HG03575 (cell line): Measurements from ENCODE around the gene EMX2.

Experiments used
- ATAC-seq: cut with Tn5 transposase; IDR thresholded peaks from one replicate; pipeline ENCODE4 v1.9.1; 2021; ENCODE audit not compliant: unreplicated experiment, insufficient number of reproducible peaks, low FRiP score; ENCODE audit errors: extremely low read depth

The EMX2 gene

DNA sequence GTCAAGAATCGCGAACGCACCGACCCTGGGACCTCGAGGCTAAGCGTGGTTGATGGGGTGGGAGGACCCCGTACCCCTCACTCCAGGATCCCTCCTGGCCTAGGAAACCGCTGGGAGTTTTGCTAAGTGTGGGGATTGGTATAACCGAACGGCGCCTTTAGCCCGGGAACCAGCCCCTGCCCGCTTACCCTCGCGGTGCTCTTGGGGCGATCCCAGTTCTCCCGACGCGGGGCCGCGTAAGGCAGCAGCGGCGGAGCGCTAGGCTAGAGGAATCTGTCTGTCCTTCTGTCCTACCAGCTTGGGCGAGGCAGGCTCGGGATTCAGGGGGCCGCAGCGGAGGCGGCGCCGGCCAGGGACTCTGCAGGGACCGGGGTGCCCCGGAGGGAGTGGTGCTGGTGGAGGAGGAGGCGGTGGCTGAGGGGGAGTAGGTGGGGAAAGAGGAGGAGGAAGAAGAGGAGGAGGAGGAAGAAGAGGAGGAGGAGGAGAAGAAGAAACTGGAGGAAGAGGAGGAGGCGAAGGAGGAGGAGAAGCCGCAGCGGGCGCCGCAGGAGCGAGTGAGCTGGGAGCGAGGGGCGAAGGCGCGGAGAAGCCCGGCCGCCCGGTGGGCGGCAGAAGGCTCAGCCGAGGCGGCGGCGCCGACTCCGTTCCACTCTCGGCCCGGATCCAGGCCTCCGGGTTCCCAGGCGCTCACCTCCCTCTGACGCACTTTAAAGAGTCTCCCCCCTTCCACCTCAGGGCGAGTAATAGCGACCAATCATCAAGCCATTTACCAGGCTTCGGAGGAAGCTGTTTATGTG, 439 bp upstream of the EMX2 start:
- no peak for ATAC-seq

DNA sequence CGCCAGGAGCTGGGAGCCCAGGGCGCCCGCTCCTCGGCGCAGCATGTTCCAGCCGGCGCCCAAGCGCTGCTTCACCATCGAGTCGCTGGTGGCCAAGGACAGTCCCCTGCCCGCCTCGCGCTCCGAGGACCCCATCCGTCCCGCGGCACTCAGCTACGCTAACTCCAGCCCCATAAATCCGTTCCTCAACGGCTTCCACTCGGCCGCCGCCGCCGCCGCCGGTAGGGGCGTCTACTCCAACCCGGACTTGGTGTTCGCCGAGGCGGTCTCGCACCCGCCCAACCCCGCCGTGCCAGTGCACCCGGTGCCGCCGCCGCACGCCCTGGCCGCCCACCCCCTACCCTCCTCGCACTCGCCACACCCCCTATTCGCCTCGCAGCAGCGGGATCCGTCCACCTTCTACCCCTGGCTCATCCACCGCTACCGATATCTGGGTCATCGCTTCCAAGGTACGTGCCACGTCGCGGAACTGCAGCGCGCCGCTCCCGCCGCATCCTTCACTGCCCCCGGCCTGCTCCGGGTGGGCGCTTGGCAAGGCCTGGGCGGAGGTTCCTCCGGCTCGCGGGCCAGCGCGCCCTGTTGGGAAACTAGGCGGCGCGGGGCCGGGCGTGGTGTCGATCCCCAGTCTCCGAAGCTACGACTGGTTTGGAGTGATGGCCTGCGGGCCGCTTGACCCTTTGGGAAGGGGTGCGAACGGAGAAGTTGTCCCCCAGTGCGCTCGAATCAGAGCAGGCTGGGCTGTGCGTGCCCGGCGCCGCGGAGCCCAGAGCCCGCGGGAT, 868 bp downstream of the EMX2 start:
- ATAC-seq, result no peak

DNA sequence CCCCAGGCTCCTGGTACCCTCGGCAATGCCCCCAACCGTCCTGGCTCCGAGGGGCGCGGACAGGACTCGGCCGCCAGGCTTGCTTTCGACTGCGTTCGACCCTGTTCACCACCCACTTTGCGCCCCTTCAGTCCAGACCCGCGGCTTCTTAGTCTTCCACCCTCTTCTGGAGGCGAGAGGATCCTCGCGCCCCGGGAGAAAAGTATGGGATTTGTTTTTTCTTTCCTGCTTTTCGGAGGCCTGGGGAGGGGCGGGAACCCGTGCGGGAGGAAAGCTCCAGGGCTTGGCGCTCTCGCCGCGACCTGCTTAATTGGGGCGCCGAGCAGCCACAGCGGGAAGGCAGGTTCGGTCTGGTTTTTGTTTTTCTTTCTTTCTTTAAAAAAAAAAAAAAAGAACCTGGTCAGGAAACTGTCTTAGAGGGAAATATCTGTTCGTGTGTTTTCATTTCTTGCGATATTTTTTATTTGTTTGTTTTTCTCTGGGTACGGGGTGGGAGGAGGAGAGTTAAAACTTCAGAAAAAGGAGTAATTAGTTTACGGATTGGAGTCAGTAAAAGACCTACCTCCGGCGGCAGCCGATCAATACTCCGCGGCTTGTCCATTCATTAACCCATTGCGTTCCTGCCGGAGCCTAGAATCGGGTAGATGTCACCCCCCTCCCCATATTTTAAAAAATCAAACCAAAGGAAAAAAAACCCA, 1.6 kb downstream of the EMX2 start:
- no peak for ATAC-seq

DNA sequence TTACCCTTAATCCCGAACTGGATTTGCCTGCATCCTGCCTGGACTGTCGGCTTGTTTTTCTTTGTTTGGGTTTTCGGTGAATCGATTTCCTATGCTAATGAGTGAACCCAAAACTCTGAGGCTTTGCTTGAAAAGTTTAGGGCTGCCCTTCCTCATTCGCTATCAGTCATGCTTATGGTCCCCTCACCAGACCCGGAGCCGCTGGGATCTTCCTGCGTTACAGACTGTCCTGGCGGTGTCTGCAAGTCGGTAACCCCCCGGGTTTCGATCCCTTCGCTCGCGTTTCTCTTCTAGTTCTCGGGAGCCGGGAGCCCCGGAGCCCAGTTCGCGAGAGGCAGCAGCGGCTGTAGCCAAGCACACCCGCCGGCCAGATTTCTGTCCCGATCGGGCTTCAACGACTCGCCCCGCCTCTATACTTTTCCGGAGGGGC, 2.2 kb downstream of the EMX2 start:
- no peak for ATAC-seq

DNA sequence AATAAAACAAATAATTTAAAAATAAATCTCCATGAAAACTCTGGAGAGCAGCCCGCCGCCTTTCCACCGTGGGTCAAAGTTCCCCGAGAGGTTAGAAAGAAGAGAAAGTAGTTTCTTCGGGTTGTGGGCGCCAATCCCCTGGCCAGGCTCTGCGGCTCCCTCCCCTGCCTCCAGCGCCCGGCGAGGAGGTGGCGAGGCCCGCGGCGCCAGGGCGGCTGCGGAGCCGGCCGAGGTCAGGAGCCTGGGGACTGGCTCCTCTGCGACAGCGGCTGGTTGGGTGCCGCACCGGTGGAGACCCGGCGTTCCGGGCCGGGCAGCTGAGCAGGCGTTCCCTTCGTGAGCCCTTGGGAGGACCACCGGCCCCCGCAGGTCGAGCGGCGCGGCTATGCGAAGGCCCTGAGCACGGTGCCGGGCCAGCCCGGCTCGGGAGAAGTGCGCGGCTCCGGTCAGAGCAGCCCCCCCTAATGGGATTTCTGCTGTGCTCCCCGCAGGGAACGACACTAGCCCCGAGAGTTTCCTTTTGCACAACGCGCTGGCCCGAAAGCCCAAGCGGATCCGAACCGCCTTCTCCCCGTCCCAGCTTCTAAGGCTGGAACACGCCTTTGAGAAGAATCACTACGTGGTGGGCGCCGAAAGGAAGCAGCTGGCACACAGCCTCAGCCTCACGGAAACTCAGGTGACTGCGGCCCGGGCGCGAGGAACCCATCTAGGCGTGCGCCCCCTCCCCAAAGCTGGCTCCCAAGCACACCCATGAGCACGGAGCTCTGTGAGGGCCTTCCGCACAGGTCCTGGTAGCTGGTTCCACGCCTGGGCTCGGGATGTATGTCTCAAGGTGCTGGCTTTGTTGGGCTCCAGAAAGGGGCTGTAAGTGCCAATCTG, 2.8 kb downstream of the EMX2 start:
- ATAC-seq, result no peak

DNA sequence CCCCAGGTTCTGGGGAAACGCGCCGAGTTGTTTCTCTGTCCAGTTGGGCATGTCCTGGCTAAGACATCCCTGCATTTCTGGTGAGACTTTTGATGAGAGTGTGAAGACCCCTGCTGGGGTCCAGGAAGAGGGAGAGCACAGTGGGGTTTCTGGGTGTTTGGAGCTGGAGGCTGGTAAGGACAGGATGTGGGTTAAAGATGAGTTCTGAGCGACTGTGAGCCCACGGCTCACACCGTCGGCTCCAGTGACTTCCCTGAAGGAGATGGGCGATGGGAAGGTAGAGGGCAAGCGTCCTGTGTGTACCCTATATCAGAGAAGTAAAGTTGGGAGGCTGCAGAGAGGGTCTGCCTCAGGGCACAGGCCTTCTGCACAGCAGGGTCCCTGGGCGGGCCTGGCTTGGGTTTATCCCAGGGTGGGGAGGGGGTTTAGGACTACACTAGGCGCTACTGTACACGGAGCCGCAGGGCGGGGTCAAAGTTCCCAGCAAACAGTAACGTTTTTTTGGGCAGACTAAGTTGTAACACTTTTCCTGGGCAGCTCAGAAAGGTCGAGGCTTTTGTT, 3.6 kb downstream of the EMX2 start:
- no peak for ATAC-seq

DNA sequence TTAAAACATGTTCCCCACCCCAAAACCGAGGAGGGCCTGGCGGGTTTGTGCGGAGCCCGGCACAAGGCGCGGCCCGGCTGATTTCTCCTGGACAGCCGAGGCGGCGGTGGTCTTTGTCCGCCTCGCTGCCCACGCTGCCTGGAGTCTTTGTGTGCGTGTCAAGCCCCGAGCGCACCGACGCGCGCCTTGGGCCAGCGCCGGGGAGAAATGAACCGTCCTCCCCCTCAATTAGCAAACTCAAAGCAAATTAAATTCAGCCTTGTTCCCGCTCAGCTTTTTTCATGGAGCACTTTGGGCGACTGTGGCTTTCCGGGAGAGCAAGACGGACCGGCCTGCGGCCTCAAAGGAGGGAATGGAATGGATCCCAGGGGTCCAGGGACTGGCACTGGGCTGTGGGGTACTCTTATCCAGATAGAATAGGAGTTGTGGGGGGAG, 4.1 kb downstream of the EMX2 start:
- ATAC-seq, result no peak

DNA sequence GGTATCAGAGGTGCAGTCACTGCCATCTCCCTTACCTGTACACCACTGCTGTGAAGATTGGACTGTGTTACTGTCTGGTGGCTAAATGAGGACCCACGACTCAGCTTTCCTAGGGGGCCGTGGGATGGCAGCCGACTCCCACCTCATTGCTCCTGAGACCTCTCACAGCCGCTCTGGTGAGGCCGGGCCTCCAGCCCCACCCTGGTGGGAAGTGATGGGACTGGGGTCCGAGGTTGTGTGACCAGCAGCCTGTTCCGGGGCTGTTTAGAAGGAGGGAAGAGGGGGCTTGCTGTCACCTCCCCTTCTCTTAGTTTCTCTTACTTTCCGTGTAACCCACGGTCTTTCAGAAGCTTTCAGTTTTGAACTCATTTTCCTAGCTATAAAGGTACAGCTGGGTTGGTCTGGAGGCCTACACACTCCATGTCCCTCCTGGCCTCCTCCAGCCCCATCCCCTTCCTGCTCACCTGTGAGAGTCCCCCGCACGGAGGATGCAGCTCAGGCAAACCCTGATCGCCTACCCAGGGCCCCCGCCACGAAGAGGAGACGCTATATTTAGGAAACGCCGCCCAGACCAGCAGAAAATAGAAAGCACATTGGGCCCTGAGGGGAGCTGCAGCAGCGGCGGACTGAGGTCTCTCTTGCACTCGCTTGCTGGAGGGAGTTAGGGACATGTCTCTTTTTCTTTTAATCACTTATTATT, 4.6 kb downstream of the EMX2 start:
- no peak for ATAC-seq

DNA sequence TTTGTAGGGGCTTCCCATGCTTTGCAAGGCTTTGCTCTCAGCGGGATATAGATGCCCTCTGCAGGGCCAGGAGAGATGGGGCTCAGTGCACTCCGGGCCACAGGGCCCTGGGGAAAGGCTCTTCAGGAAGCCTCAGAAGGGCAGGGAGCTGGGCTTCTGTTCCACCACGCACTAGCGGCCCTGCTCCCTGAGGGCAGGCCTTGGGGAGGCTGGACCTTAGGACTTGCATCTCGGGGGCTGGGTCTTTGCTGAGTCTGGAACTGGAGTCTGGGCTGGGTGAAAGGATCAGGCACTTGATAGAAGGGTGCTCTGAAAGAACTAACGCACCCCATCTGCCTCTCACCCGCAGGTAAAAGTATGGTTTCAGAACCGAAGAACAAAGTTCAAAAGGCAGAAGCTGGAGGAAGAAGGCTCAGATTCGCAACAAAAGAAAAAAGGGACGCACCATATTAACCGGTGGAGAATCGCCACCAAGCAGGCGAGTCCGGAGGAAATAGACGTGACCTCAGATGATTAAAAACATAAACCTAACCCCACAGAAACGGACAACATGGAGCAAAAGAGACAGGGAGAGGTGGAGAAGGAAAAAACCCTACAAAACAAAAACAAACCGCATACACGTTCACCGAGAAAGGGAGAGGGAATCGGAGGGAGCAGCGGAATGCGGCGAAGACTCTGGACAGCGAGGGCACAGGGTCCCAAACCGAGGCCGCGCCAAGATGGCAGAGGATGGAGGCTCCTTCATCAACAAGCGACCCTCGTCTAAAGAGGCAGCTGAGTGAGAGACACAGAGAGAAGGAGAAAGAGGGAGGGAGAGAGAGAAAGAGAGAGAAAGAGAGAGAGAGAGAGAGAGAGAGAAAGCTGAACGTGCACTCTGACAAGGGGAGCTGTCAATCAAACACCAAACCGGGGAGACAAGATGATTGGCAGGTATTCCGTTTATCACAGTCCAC, 5.4 kb downstream of the EMX2 start:
- ATAC-seq, result no peak

DNA sequence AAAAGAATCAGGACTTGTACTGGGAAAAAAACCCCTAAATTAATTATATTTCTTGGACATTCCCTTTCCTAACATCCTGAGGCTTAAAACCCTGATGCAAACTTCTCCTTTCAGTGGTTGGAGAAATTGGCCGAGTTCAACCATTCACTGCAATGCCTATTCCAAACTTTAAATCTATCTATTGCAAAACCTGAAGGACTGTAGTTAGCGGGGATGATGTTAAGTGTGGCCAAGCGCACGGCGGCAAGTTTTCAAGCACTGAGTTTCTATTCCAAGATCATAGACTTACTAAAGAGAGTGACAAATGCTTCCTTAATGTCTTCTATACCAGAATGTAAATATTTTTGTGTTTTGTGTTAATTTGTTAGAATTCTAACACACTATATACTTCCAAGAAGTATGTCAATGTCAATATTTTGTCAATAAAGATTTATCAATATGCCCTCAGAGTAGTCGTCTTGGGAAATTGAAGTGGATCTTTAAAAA, 6.6 kb downstream of the EMX2 start:
- ATAC-seq, result no peak

DNA sequence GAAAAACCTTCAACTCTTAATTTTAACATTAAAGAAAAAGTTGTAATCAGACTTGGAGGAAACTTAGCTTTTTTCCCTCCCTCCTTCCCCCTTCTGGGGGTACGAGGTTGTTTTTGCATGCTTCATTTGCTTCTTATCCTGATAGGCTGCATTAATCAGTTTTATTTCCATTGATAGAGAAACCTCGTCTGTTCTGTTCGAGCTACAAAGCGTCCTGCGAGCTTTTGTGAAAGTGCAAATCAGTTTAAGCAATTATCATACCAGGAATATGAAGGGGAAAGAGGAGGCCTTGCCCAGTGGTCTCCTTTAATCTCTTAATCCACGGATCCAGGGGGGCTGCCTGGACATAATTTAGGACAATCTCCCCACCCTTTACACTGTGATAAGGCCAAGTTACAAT, 7.5 kb downstream of the EMX2 start:
- ATAC-seq, result no peak

DNA sequence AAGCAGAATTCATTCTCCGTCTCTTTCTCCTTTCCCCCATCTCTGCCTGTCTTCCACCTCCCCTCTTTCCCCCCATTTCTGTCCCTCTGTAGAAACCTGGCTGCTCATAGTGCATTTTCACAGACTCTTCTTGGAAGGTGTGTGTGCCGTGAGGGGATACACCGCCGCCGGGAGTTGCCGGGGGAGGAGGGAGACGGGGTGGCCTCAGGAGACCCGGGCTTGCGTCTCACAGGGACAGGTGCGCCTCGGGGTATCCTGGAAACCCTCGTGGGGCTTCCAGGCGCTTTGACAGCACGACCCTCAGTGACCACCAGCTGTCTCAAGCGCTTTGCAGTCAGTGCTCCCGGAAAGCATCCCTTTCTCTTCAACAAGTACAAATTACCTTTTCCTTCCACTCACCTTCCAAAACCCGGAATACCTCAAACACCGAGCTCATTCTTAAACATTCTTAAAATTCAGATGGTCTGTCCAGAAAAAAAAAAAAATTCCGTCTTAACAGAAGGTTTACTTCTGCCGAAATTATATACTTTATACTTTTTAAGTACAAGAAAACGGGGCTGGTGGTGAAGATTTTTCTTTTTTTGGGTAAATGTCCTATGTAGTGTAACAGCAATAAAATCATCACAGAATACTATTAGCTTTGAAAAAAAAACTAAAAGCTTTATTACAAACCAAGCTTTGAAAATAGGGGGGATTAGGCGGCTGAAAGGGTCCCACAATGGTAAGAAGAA, 8.2 kb downstream of the EMX2 start:
- no peak for ATAC-seq

DNA sequence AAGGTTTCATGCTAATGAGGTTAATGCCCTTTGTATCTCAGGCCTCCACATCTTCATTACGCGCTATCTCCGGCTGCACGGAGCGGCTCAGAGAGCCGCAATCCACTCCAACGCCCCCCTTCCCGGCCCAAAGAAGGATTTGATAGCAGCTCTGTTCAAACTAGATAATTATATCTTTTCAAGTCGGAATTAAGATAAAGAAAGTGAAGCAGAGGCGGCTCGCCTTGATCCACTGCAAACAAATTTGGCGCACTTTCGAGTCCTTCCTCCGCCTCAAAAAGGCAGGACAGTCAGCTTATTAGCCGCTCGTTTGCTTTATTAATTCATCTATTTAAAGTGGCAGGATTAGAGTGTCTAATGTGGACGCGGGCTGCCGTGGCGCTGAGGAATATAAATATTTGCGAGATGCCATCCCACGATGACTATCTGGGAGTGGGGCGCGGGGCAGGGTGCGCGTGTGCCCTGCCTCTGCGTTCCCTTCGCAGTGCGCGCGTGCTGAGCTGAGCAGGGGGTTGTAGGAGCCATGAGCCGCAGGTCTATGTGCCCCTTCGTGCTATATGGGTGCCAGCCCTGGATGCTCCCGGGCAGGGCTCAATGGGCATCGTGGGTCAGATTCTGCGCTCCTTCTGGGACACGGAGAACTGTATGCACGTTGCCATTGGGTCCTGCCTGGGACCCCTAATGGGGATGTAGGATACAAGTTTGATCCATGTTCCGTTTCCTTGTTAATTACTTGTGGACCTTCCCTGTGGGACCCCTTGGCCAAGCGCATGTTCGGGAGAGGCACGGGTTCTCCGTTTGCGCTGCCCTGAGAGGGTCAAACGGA, 9.0 kb downstream of the EMX2 start:
- no peak for ATAC-seq

DNA sequence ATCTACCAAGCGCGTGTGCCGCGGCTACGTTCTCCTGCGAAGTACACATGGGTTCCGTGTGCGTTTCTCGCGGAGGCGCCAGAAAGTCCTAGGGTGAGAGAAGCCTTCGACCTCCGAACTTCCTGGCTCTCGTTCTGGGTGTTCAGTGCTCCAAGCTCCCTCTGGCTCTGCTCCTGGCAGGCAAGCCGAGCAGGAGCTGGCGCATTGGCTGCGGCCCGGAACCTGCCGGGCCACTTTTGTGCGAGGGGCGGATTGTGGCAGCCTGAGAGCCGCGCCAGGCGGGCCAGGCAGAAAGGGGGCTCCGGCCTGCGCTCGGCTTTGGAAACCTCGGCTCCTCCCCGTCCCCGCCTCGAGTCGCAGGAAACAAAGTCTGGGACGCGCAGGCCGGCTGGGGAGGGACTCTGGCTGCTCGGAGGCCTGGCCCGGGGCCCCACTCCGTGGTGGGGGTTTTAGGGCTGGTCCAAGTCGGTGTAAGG, 9.6 kb downstream of the EMX2 start:
- ATAC-seq, result no peak

DNA sequence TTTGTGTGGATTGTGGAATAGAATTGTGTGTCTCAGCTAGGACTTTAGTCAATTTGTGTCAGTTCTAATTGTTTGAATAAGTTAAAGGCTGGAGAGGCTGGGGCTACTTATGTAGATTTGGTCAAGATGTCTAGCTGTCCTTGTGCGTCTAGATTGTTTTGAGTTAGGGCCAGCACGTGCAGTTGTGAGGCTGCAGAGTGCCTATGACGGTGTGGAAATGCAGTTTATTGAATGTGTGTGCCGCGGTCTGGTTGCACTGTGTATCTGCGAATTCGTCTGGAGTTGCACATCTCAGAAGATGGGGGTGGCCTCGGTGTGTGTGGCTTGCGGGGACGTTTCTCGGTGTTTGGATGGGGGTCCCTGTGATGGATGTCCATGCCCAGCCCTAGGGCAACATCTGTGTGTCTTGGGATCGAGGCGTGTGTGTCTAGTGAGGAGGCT, 10.2 kb downstream of the EMX2 start:
- no peak for ATAC-seq
